Activated naive CD8-positive, alpha-beta T cell treated with anti-CD3 and anti-CD28 coated beads, Interleukin-2, amount 50 U/mL, for 16 hours (primary cell): Measurements from ENCODE around the gene ADCY4.
A peak's percentile ranks its signal among the peaks of the same experiment; 100 is the strongest.

Source experiments
- DNase-seq: peaks from one replicate; pipeline ENCODE4 v3.0.0-alpha.2; 2020; ENCODE audit warnings: low read depth, low spot score

Gene ADCY4

GRCh38 chr14:24277071-24277470 lies 57.8 kb downstream of the ADCY4 start:
- no peak for DNase-seq

GRCh38 chr14:24274101-24274543 lies 60.7 kb downstream of the ADCY4 start:
- DNase-seq = peak; percentile 20

- DNase-seq = no peak
Observed at GRCh38 chr14:24273422-24273998, 61.4 kb downstream of the ADCY4 start.

- no peak for DNase-seq
Observed at GRCh38 chr14:24272467-24272866, 62.4 kb downstream of the ADCY4 start.

DNA sequence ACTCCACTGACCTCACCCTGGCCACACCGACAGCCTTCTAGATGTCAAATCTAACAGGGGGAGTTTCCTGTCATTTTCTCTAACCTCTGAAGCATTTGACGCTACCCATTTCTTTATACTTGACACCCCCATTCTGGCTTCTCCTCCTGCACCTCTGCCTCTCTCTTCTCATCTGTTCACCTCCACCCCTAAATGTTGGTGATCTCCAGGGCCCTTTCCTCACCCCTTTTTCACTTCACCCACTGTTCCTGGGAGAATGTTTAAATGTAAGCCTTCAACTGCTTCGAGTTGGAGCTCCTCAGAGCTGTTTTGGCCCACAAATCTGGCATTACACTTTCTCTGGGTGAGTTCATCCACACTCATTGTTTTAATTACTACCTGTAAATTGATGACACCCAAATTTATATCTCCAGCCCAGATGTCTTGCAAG lies 63.0 kb downstream of the ADCY4 start:
- no peak for DNase-seq

- peak; percentile 80 for DNase-seq
Observed at GRCh38 chr14:24271134-24271833, 63.6 kb downstream of the ADCY4 start, which contains the start of gene RABGGTA. RABGGTA (minus strand) TSS chr14:24271597; CDS start chr14:24271115, 482 bp downstream.

DNA sequence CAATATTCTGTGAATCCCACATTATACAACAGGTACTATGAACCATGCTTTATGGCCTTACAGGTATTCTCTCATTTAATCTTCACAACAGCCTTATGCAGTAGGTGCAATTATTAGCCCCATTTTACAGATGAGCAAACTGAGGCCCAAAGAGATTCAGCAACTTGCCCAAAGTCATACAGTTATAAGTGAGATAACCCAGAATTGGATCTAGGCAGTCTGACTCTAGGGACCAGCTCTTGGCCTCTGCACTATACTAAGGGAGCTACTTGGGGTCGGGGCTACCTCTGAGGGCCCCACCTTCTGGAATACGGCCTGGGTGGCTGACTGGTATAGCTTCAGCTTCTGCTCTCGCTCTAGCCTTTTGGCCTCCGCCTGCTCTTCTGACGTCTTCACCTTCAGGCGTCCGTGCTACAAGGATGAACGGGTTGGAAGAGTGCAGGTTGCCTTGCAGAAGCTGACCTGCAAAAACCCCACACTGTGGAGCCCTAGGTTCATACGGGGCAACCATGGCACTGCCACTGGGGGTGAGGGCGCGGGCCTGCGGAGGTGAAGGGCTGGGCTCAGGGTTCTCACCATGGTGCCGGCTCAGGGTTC lies 64.2 kb downstream of the ADCY4 start:
- no peak for DNase-seq

- no peak for DNase-seq
Observed at GRCh38 chr14:24269910-24270536, 64.8 kb downstream of the ADCY4 start.

- no peak for DNase-seq
Observed at GRCh38 chr14:24269368-24269767, 65.5 kb downstream of the ADCY4 start.
